ENCODE data around the gene OR5AC2.

The OR5AC2 gene, protein sequence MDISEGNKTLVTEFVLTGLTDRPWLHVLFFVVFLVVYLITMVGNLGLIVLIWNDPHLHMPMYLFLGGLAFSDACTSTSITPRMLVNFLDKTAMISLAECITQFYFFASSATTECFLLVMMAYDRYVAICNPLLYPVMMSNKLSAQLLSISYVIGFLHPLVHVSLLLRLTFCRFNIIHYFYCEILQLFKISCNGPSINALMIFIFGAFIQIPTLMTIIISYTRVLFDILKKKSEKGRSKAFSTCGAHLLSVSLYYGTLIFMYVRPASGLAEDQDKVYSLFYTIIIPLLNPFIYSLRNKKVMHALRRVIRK

DNA sequence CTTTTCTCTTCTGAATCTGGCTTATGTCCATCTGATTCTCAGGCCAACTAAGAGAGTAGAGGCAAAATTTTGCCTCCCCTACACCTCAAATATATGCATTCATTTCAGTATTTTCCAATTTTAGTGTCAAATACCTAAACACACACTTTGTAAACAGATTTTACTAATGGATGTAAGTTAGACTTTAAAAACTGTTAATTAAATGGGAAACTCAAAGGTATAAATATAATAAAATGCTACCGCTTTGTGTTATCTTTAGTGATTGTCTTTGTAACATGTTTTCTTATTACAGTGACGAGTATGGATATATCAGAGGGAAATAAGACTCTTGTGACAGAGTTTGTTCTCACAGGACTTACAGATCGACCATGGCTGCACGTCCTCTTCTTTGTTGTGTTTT, at the start of gene OR5AC2:
Gene OR5AC2, plus strand, starts transcription at position 301 of the 400 bp plus-strand sequence. Its CDS starts 0 bp downstream, at position 301.
- TF ChIP-seq, protein P1, sequence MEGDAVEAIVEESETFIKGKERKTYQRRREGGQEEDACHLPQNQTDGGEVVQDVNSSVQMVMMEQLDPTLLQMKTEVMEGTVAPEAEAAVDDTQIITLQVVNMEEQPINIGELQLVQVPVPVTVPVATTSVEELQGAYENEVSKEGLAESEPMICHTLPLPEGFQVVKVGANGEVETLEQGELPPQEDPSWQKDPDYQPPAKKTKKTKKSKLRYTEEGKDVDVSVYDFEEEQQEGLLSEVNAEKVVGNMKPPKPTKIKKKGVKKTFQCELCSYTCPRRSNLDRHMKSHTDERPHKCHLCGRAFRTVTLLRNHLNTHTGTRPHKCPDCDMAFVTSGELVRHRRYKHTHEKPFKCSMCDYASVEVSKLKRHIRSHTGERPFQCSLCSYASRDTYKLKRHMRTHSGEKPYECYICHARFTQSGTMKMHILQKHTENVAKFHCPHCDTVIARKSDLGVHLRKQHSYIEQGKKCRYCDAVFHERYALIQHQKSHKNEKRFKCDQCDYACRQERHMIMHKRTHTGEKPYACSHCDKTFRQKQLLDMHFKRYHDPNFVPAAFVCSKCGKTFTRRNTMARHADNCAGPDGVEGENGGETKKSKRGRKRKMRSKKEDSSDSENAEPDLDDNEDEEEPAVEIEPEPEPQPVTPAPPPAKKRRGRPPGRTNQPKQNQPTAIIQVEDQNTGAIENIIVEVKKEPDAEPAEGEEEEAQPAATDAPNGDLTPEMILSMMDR (IDR thresholded peaks at IDR 0.05; ENCODE audit: borderline replicate concordance, insufficient read depth, low read depth, low read length), result no peak
- no peak within 1 kb of the TSS for H3K4me3 ChIP-seq (ENCODE audit: low read depth, low read length)

DNA sequence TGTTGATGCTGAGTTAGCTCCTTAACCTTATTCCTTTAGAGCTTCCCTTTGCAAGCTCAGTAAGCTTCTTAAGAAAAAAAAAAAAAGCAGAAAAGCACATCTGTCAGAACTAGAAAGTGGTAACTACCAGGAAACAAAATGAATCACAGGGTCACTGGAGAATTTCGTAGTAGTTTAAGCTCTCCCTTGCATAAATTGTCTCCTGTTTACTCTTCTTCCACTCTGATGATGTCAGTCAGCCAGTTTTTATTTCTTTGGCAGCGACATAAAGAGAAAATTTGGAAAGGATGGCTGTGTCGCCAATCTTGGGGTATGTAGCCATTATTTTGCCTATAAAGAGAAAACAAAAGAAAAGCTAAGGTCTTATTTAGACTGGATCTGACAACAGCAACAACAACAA, 48.7 kb upstream of the OR5AC2 start:
- no peak overlapping the region for H3K4me3 ChIP-seq (ENCODE audit: low read depth, low read length)
- TF ChIP-seq, protein P1 (IDR thresholded peaks at IDR 0.05; ENCODE audit: borderline replicate concordance, insufficient read depth, low read depth, low read length), result no peak

DNA sequence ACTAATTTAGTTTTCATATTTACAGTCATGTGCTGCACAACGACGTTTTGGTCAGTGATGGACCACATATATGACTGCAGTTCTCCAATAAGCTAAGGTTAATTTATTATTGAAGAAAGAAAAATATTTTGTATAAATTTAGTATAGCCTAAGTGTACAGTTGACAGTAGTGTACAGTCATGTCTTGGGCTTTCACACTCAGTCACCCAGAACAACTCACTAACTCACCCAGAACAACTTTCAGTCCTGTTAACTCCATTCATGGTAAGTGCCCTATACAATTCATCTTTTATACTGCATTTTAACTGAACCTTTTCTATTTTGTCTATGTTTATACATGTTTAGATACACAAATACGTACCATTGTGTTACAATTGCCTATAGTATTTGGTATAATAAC, 48.1 kb upstream of the OR5AC2 start:
- TF ChIP-seq, protein P1 (IDR thresholded peaks at IDR 0.05; ENCODE audit: borderline replicate concordance, insufficient read depth, low read depth, low read length), result no peak
- H3K4me3 ChIP-seq (ENCODE audit: low read depth, low read length), result no peak overlapping the region

DNA sequence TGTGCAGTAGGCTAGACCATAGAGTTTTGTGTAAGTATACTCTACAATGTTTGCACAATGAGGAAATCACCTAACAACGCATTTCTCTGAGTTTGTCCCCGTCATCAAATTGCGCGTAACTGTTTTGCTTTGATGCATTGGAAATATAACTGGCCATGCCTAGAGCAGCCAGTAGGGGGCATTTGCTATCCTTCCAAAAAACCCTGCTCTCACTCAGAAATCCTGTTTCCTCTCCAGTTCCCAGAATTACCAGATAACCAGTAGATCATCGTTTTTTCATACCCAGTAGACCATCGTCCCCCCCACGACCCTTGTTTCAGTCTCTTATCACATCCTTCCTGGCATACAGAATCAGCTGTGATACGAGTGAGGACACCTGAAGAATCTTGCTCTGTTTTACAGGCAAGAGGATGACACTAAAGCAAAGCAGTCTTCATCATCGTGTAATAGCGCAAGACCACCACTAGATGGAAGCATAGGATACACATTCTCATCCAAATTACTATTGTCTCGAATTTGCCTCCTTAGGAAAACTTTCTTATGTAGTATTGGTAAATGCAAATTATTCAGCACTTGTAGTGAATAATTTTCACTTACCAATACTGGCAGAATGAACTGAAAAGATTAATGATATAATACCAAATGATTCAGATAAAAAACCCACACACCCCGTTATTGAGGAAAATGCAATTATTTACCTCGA, 47.5 kb upstream of the OR5AC2 start:
- TF ChIP-seq, protein P1 (IDR thresholded peaks at IDR 0.05; ENCODE audit: borderline replicate concordance, insufficient read depth, low read depth, low read length), result peak; percentile 68
- peak overlapping the region; percentile 28 for H3K4me3 ChIP-seq (ENCODE audit: low read depth, low read length)

DNA sequence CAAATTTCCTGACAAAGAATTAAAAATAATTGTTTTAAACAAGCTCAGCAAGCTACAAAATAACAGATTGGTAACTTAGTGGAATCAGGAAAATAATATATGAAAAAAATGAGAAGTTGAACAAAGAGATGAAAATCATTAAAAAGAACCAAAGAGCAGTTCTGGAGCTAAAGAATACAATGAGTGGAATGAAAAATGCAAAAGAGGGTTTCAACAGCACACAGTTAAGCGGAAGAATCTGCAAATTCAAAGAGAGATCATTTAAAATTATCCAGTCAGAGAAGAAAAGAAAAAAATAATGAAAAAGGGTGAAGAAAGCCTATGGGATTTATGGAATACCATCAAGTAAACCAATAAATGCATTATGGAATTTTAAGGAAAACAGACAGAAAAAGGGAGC, 45.6 kb upstream of the OR5AC2 start:
- no peak overlapping the region for H3K4me3 ChIP-seq (ENCODE audit: low read depth, low read length)
- TF ChIP-seq, protein P1 (IDR thresholded peaks at IDR 0.05; ENCODE audit: borderline replicate concordance, insufficient read depth, low read depth, low read length), result no peak

DNA sequence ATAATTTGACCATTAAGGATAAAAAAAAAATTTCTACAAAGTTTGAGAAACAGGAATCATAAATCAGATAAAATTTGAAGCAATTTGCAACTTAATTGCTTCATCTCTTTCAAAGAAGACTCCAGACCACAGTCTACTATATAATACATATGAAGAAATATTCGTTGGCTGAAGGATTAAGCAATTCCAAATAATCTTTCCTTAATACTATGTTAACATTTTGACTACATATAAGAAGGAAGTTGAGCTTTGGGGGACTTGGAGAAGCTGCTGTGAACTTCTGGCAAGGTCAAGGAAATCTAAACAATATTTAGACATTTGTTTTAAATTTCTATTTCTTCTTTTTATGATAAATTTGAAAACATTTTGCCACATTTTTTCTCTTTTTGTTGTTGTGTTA, 38.4 kb upstream of the OR5AC2 start:
- TF ChIP-seq, protein P1 (IDR thresholded peaks at IDR 0.05; ENCODE audit: borderline replicate concordance, insufficient read depth, low read depth, low read length), result no peak
- H3K4me3 ChIP-seq (ENCODE audit: low read depth, low read length), result no peak overlapping the region

DNA sequence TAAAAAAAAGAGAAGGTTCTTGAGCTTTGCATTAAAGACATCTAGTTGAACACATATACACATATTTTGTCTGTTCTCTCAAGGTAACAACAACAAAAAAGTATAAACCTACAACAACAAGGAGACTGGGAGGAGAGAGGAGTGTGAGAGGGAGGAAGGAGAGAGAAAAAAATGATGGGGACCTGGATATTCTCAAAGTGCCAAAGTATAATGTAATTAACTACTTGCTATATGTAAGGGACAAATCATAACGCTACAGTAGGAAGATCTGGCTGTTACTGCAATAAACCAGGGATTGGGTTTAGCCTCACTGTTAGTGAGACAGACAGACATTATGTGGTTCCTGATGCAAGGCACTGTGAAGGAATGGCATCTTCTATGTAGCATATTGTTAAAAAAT, 37.7 kb upstream of the OR5AC2 start:
- no peak overlapping the region for H3K4me3 ChIP-seq (ENCODE audit: low read depth, low read length)
- TF ChIP-seq, protein P1 (IDR thresholded peaks at IDR 0.05; ENCODE audit: borderline replicate concordance, insufficient read depth, low read depth, low read length), result no peak
